Tibial nerve (tissue), 4 donors: ENCODE measurements around the gene HEPACAM2.

ENCODE experiments used
- CTCF ChIP-seq, 5 experiments: fragments of 200-600 bp in 3 of 5; fragments of 450-650 bp in 2 of 5; sonication (generic) in 3 of 5; IDR thresholded peaks; one replicate each; pipeline ENCODE4 v1.5.1; 2016 to 2019; ENCODE audit warnings: antibody characterized with exemption in 5 of 5, mild to moderate bottlenecking in 3 of 5, moderate library complexity in 2 of 5
- EP300 ChIP-seq, 2 donors: sonication (generic); formaldehyde crosslinking; IDR thresholded peaks; one replicate each; pipeline ENCODE4 v1.6.1; 2017; ENCODE audit warnings: antibody characterized with exemption in 2 of 2, mild to moderate bottlenecking in 1 of 2
- POLR2A ChIP-seq, 2 donors: fragments of 450-650 bp; IDR thresholded peaks; one replicate each; pipeline ENCODE4 v1.6.1; 2017; ENCODE audit warnings: antibody characterized with exemption in 2 of 2, mild to moderate bottlenecking in 2 of 2, moderate library complexity in 2 of 2

- TF ChIP-seq CTCF (IDR thresholded peaks at IDR 0.05): no peak
- no peak for TF ChIP-seq POLR2A (IDR thresholded peaks at IDR 0.05)
- no peak for TF ChIP-seq EP300 (IDR thresholded peaks at IDR 0.05)
These were observed 60.8 kb downstream of the HEPACAM2 start for GRCh38 chr7:93165447-93165846.
